ENCODE data around the gene CPED1. TPM values are rescaled to one million over a fixed set of nuclear protein-coding genes. Genes with fewer than 3 reads are reported as not detected.

The CPED1 gene
- total RNA-seq, 1 donor: 95.9 TPM

DNA sequence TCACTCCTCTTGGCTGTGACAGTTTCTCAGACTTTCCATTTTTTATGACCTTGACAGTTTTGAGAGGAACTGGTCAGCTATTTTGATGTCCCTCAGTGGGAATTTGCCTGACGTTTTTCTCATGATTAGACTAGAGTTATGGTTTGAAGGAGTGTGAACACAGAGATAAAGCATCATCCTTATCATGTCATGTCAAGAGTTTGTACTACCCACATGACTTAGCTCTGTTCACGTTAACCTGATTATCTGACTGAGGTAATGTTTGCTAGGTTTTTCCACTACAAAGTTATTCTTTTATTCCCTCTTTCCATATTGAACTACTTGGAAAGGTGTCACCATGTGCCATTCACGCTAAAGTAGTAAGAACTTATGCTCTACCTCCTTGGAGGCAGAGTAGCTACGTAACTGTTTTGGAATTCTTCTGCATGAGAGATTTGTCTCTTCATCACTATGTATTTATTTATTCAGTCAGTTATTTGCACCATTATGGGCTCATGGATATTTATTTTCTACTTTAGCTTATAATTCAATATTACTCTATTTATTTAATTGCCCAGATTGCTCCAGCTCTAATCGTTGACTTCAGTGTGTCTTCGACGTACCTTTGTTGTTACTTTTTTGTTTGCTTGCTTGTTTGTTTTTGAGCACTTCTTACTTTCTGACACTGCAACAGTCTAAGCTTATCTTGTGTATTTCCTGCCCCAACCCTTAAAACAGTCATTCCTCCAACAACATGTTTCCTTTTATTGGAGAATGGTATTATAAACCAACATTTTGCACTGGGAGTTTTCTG lies 50.4 kb downstream of the CPED1 start:
- TF ChIP-seq, protein P1, sequence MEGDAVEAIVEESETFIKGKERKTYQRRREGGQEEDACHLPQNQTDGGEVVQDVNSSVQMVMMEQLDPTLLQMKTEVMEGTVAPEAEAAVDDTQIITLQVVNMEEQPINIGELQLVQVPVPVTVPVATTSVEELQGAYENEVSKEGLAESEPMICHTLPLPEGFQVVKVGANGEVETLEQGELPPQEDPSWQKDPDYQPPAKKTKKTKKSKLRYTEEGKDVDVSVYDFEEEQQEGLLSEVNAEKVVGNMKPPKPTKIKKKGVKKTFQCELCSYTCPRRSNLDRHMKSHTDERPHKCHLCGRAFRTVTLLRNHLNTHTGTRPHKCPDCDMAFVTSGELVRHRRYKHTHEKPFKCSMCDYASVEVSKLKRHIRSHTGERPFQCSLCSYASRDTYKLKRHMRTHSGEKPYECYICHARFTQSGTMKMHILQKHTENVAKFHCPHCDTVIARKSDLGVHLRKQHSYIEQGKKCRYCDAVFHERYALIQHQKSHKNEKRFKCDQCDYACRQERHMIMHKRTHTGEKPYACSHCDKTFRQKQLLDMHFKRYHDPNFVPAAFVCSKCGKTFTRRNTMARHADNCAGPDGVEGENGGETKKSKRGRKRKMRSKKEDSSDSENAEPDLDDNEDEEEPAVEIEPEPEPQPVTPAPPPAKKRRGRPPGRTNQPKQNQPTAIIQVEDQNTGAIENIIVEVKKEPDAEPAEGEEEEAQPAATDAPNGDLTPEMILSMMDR (IDR thresholded peaks at IDR 0.05; ENCODE audit: insufficient read depth, low read depth, low read length): no peak
- no peak for DNase-seq (ENCODE audit: low read depth)
- no peak overlapping the region for H3K4me3 ChIP-seq (ENCODE audit: low read depth, low read length)

DNA sequence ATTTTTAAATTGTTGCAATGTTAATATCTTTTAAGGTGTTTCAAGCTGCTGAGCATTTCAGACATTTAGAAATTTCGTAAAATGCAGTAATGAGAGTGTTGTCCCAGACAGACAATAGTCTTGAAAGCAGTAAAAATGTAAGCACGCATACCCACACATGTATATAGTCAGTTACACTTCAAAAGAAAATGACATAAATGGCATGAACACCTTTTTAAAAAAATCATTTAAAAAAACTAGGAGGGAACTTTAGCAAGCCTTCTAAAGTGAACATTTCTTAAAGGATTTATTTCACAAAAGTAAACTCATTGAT lies 51.0 kb downstream of the CPED1 start:
- DNase-seq (ENCODE audit: low read depth): no peak
- H3K4me3 ChIP-seq (ENCODE audit: low read depth, low read length): no peak overlapping the region
- TF ChIP-seq, protein P1 (IDR thresholded peaks at IDR 0.05; ENCODE audit: insufficient read depth, low read depth, low read length): no peak

DNA sequence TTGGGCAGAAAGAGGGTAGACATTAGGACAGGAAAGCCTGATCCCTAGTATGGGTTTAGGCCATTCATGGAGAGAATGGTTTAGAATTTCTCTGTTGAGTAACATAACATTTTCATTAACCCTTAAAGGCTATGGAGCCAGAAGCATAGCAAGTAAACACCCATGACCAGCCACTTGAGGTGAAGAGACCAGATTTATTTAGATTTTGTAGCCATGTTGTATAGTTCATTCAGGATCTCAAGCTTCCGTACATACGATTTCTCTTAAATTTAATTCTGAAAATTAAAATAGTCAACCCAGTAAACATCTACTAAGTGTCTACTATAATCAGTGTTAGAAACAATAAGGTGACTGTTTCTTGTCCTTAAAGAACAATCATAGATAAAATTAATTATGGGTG lies 51.5 kb downstream of the CPED1 start:
- TF ChIP-seq, protein P1 (IDR thresholded peaks at IDR 0.05; ENCODE audit: insufficient read depth, low read depth, low read length): no peak
- DNase-seq (ENCODE audit: low read depth): no peak
- H3K4me3 ChIP-seq (ENCODE audit: low read depth, low read length): no peak overlapping the region

DNA sequence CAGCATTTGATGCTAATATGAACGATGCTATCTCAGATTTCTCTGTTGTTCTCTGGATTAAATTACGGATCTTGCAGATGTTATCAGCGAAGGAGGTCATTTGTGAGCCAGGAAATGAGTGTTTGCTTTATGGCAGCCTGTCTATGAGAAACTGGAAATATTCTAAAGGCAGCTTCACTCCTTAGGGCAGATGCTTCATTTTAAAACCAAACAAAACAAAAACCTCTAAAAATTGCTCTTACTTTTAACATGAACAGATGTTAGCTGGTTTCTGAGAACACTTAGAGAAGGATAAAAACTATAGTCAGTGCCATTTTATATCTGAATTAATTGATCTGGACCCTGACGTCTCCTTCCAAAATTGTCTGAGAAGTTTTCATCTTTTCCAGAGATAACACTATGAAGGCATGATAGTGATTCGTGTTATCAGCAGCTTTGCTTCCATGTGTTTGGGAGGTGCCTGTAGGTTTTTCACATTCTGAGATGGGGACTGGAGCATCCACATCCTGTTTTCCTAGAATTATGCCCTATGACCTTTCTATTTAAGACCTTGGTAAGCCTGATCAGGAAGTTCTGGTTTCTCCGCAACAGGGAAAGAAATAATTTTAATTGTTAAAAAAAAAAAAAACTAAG lies 53.1 kb downstream of the CPED1 start:
- H3K4me3 ChIP-seq (ENCODE audit: low read depth, low read length): no peak overlapping the region
- peak; percentile 65 for DNase-seq (ENCODE audit: low read depth)
- TF ChIP-seq, protein P1 (IDR thresholded peaks at IDR 0.05; ENCODE audit: insufficient read depth, low read depth, low read length): no peak

DNA sequence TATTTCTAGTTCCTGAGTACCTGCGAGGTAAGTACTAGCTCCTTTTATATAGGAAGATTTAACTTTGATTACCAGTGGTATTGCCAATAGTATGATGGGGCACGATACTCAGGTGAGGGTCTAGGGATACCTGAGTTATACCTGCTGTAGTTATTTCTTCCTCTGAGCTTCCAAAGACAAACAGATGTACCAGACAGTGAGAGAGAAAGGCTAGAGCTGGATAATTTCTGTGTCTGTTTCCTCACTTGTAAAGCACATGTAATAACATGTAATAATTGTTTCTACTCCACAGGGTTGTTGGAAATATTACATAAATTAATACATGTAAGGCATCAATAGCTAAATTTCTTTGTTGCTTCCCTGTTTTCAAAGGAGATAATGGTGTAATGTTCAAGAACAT lies 53.7 kb downstream of the CPED1 start:
- no peak for DNase-seq (ENCODE audit: low read depth)
- TF ChIP-seq, protein P1 (IDR thresholded peaks at IDR 0.05; ENCODE audit: insufficient read depth, low read depth, low read length): no peak
- H3K4me3 ChIP-seq (ENCODE audit: low read depth, low read length): no peak overlapping the region

- TF ChIP-seq, protein P1 (IDR thresholded peaks at IDR 0.05; ENCODE audit: insufficient read depth, low read depth, low read length): no peak
- no peak overlapping the region for H3K4me3 ChIP-seq (ENCODE audit: low read depth, low read length)
- DNase-seq (ENCODE audit: low read depth): no peak
Observed at GRCh38 chr7:121042899-121043298, 54.4 kb downstream of the CPED1 start.

All from fibroblast of villous mesenchyme (primary cell).